Measurements from ENCODE around the gene UBE2M.
A peak's percentile ranks its signal among the peaks of the same experiment; 100 is the strongest.

Gene UBE2M

GRCh38 chr19:58557221-58558065 is 968 bp downstream of the UBE2M start:
- no peak for TF ChIP-seq CTCF (IDR thresholded peaks at IDR 0.05)
- Histone ChIP-seq H2AFZ (no peak overlapping the region), H3K9me3 (ENCODE audit: control insufficient read depth, low read length) (no peaks in the 10 kb centered on the region), H3K4me1 (peaks cover 40% of the 10 kb centered on the region), H3K27me3 (ENCODE audit: control insufficient read depth, insufficient read depth, low read length) (no peaks in the 10 kb centered on the region), H3K79me2 (peaks cover 41% of the 10 kb centered on the region), H3K4me3 (ENCODE audit: low read depth, low read length) (peak overlapping the region; percentile 90), H3K36me3 (ENCODE audit: control insufficient read depth, insufficient read depth, low read length) (no peaks in the 10 kb centered on the region), H3K9ac (peak overlapping the region; percentile 82), H3K27ac (peak overlapping the region; percentile 92), H3K4me2 (ENCODE audit: low read length) (peak overlapping the region; percentile 97)

- peak overlapping the region; percentile 90 for H3K4me3 ChIP-seq (ENCODE audit: low read depth, low read length)
- no peaks in the 10 kb centered on the region for H3K9me3 ChIP-seq (ENCODE audit: control insufficient read depth, low read length)
- H3K27ac ChIP-seq: peak overlapping the region; percentile 92
- H3K9ac ChIP-seq: no peak overlapping the region
- H3K79me2 ChIP-seq: peaks cover 42% of the 10 kb centered on the region
- H3K4me1 ChIP-seq: peaks cover 35% of the 10 kb centered on the region
- no peak overlapping the region for H2AFZ ChIP-seq
- no peak for TF ChIP-seq CTCF (IDR thresholded peaks at IDR 0.05)
- H3K4me2 ChIP-seq (ENCODE audit: low read length): peak overlapping the region; percentile 97
- no peaks in the 10 kb centered on the region for H3K27me3 ChIP-seq (ENCODE audit: control insufficient read depth, insufficient read depth, low read length)
- H3K36me3 ChIP-seq (ENCODE audit: control insufficient read depth, insufficient read depth, low read length): no peaks in the 10 kb centered on the region
Measured at GRCh38 chr19:58556622-58557220, 1.7 kb downstream of the UBE2M start.

DNA sequence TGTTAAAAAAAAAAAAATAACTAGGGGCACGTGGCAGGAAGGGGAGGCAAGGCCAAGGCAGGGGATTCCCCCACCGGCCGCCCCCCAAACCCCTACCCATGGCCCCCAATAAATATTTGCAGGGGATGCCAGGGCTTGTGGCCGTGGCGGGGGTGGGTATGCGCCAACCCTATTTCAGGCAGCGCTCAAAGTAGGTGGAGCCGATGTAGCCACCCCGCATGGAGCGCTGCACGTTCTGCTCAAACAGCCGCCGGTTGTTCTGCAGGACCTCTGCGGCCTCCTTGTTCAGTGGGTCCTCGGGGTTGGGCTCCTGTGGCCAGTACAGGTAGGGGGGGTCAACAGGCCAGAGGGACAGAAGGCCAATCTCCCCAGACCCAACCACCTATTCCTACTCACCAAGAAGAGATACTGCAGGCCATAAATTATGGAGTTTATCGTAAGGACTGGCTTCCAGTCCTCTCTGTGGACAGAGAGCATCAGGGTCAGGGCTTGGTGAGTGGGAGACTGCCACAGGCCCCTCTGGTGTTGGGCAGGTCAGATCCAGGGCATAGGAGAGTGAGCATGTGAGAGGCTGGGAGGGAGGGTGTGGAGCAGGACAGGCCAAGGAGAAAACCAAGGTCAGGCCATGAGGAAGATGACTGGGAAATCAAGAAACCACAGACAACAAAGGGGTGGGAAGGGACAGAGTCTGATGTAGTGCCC is 2.3 kb downstream of the UBE2M start:
- Histone ChIP-seq H2AFZ (no peak overlapping the region), H3K36me3 (ENCODE audit: control insufficient read depth, insufficient read depth, low read length) (no peaks in the 10 kb centered on the region), H3K9ac (no peak overlapping the region), H3K9me3 (ENCODE audit: control insufficient read depth, low read length) (no peaks in the 10 kb centered on the region), H3K4me1 (peaks cover 32% of the 10 kb centered on the region), H3K4me3 (ENCODE audit: low read depth, low read length) (no peak overlapping the region), H3K27me3 (ENCODE audit: control insufficient read depth, insufficient read depth, low read length) (no peaks in the 10 kb centered on the region), H3K79me2 (peaks cover 42% of the 10 kb centered on the region), H3K4me2 (ENCODE audit: low read length) (peak overlapping the region; percentile 35), H3K27ac (peak overlapping the region; percentile 95)
- no peak for TF ChIP-seq CTCF (IDR thresholded peaks at IDR 0.05)

DNA sequence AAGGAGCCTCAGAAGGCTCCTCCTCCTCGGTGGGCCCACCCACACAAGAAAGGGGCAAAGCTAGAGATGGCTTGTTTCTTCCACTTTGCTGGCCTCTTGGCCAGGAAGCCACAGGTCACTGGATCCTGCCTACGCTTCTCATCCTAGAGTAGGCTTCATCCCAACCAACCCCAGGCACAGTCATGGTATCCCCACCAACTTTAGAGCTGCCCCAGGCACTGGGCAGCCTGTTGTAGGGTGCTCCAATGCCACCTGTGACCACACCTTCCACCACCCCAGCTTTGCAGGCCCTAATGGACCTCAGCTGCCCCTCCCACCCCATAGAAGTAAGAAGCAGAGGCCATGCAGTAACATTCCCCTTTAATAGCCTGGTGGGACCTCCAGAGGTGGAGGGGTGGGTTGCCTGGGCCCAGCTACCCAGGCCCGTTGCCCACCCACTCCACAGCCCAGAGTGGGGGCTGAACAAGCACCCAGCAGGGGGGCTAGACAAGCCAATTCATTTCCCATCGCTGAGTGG is 3.0 kb downstream of the UBE2M start:
- Histone ChIP-seq H3K27ac (peak overlapping the region; percentile 95), H3K4me2 (ENCODE audit: low read length) (peak overlapping the region; percentile 82), H3K9me3 (ENCODE audit: control insufficient read depth, low read length) (no peaks in the 10 kb centered on the region), H2AFZ (peak overlapping the region; percentile 78), H3K9ac (peak overlapping the region; percentile 85), H3K27me3 (ENCODE audit: control insufficient read depth, insufficient read depth, low read length) (no peaks in the 10 kb centered on the region), H3K4me3 (ENCODE audit: low read depth, low read length) (peak overlapping the region; percentile 81), H3K79me2 (peaks cover 42% of the 10 kb centered on the region), H3K36me3 (ENCODE audit: control insufficient read depth, insufficient read depth, low read length) (no peaks in the 10 kb centered on the region), H3K4me1 (peaks cover 32% of the 10 kb centered on the region)
- TF ChIP-seq CTCF (IDR thresholded peaks at IDR 0.05): no peak
